Osteocyte (in vitro differentiated cells): ENCODE results near the gene SMYD4. TPM values are rescaled to one million over a fixed set of nuclear protein-coding genes. Genes with fewer than 3 reads are reported as not detected.

Source experiments
- DNase-seq: peaks from one replicate; pipeline ENCODE4 v3.0.0; 2021; ENCODE audit warnings: mixed read lengths; ENCODE audit not compliant: unreplicated experiment; ENCODE audit errors: extremely low spot score
- H3K27ac Mint-ChIP-seq: one replicate; pipeline ENCODE4 v1.8.0; 2021; ENCODE audit warnings: mild to moderate bottlenecking, mixed read lengths; ENCODE audit not compliant: unreplicated experiment
- H3K27me3 Mint-ChIP-seq: one replicate; pipeline ENCODE4 v1.8.0; 2021; ENCODE audit warnings: mixed read lengths; ENCODE audit not compliant: unreplicated experiment
- H3K36me3 Mint-ChIP-seq: one replicate; pipeline ENCODE4 v1.8.0; 2021; ENCODE audit warnings: mixed read lengths; ENCODE audit not compliant: unreplicated experiment
- H3K4me1 Mint-ChIP-seq: one replicate; pipeline ENCODE4 v1.8.0; 2021; ENCODE audit warnings: mixed read lengths; ENCODE audit not compliant: unreplicated experiment
- H3K4me3 Mint-ChIP-seq: one replicate; pipeline ENCODE4 v1.8.0; 2021; ENCODE audit warnings: mild to moderate bottlenecking, moderate library complexity, mixed read lengths; ENCODE audit not compliant: unreplicated experiment
- H3K9me3 Mint-ChIP-seq: one replicate; pipeline ENCODE4 v1.8.0; 2021; ENCODE audit warnings: mixed read lengths; ENCODE audit not compliant: unreplicated experiment
- total RNA-seq: library from RNA; stranded (reverse); gene quantifications from 2 replicates; pipeline ENCODE4 v1.2.1, GENCODE V29; 2021
- TF ChIP-seq, protein P1 (sequence below): fragments of 200-600 bp; sonication (generic); IDR thresholded peaks from 2 replicates; pipeline ENCODE4 v1.5.0; 2021; ENCODE audit warnings: antibody characterized with exemption, mild to moderate bottlenecking, moderate library complexity

Gene SMYD4
- total RNA-seq, 1 donor from 2014 or later = 11.2 TPM

DNA sequence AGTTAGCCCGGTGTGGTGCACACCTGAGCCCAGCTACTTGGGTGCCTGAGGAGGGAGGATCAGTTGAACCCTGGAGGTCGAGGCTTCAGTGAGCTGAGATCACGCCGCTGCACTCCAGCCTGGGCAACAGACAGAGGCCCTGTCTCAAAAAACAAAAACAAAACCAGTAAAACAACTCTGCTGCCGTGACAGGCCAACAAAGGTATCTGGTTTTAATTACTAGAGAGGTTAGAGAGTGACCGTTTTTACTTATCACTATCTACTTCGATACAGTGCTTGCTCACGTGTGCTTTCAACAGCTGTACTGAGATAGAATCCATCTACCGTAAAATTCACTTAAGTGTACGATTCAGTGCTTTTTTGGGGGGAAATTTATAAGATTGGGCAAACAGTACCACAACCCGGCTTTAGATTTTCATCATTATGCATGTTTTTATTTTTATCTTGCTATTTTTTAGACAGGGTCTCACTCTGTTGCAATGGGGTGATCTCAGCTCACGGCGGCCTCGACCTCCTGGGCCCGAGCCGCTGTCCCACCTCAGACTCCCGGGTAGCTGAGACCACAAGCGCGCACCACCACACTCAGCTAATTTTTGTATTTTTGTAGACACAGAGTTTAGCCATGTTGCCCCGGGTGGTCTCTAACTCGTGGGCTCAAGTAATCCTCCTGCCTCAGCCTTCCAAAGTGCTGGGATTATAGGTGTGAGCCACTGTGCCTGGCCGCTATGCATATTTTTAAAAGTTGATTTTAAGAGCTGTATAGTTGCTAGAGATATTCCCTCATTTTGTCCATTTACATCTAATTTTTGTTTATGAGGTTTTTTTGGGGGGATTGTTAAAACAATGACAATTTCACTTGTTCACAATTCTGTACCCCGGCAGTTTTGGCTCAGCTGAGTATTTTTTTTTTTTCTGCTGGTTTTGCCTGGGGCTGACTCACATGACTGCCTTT, 36.9 kb downstream of the SMYD4 start:
- H3K9me3 Mint-ChIP-seq = no peaks in the 10 kb centered on the region
- H3K27me3 Mint-ChIP-seq = no peaks in the 10 kb centered on the region
- no peak overlapping the region for H3K27ac Mint-ChIP-seq

DNA sequence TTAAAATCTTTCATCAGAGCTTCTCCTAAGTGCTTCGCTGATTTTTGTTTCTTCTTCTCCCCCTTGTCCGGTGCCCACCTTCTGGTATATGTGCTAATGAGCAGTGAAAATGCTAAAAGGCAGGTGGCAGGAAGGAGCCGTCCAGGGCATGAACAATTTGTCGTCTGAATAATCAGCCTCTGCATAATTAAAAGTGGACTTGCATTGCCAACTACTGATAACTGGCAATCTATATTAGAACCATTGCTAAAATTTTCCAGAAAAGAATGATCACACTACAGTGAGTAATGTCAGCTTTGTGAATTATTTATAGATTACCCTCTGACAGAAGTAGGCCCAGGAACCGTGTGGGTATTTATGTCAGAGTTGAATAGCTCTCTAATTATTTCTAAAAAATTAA, 39.8 kb downstream of the SMYD4 start:
- Mint-ChIP-seq H3K27me3 (no peaks in the 10 kb centered on the region), H3K9me3 (no peaks in the 10 kb centered on the region), H3K27ac (no peak overlapping the region), H3K4me3 (no peak overlapping the region), H3K36me3 (peaks cover 11% of the 10 kb centered on the region), H3K4me1 (peaks cover 32% of the 10 kb centered on the region)
- no peak for DNase-seq
- TF ChIP-seq, protein P1, sequence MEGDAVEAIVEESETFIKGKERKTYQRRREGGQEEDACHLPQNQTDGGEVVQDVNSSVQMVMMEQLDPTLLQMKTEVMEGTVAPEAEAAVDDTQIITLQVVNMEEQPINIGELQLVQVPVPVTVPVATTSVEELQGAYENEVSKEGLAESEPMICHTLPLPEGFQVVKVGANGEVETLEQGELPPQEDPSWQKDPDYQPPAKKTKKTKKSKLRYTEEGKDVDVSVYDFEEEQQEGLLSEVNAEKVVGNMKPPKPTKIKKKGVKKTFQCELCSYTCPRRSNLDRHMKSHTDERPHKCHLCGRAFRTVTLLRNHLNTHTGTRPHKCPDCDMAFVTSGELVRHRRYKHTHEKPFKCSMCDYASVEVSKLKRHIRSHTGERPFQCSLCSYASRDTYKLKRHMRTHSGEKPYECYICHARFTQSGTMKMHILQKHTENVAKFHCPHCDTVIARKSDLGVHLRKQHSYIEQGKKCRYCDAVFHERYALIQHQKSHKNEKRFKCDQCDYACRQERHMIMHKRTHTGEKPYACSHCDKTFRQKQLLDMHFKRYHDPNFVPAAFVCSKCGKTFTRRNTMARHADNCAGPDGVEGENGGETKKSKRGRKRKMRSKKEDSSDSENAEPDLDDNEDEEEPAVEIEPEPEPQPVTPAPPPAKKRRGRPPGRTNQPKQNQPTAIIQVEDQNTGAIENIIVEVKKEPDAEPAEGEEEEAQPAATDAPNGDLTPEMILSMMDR = no peak

More for the DNA sequence above, 36.9 kb downstream of the SMYD4 start:
- DNase-seq = no peak
- Mint-ChIP-seq H3K4me1 (peaks cover 22% of the 10 kb centered on the region), H3K36me3 (peaks cover 5% of the 10 kb centered on the region), H3K4me3 (no peak overlapping the region)
- TF ChIP-seq, protein P1 = no peak

DNA sequence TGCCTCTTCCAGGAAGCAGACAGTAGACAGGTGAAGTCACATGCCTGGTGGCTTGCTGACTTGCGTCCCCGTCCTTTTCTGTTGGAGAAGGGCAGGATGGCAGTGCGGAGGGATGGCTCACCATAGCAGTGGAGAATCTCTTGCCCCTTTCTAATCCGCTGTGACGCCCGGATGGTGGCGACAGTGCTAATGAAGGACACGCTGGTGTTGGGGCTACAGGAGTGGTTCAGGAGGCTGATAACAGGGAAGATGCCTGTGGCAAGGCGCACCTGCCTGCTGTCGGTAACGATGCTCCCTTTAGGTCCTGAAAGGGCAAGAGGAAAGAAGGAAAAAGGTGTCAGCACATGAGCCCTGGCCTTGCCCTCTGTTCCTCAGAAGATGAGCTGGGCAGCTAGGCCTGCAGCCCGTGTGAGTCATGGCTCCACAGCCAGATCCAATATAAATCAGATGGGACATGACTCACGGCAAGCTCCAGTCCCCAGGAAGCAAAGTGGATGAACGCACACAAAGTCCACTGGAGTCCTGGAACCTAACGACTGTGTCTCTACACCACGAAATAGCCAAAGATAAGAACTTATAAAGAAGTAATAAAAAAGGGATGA, 42.3 kb downstream of the SMYD4 start:
- DNase-seq = peak; percentile 86
- H3K27ac Mint-ChIP-seq = peak overlapping the region; percentile 87
- H3K9me3 Mint-ChIP-seq = no peaks in the 10 kb centered on the region
- H3K36me3 Mint-ChIP-seq = peaks cover 24% of the 10 kb centered on the region
- TF ChIP-seq, protein P1 = no peak
- peaks cover 44% of the 10 kb centered on the region for H3K4me1 Mint-ChIP-seq
- no peaks in the 10 kb centered on the region for H3K27me3 Mint-ChIP-seq
- H3K4me3 Mint-ChIP-seq = no peak overlapping the region

DNA sequence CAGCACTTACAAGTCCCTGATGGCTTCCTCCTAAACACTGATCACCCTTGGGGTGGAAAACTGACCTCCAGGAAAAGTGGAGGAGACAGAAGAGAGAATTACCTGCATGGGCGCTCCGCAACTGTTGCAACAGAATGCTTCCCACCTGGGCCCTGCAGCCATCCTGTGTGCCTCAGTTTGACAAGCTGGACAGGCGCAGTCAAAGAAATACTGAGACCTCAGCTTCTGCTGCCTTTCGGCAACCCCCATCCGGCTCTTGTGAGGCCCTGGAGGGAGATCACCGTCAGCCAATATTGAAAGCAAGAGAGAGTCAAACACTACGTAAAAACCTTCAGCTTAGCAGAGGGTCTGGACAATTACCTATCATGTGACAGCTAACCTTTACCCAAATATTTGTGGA, 43.0 kb downstream of the SMYD4 start:
- TF ChIP-seq, protein P1 = no peak
- H3K9me3 Mint-ChIP-seq = no peaks in the 10 kb centered on the region

DNA sequence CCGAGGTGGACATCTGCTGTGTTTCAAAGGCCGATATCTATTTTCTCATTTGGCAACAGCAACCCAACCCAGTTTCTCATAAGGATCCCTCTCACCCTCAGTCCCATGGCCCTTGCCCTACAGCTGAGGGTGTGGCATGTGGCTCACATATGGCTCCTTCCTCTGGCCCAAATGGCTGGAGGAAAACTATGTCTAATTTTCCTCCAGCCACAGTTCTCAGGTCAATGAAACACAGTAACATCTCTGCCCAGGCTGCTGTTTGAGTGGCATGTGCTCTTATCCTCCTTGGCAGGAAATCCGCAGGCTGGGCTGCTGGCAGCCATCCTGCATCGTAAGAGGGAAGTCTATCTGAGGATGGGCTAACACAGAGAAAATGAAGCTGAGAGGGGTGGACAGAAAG, 43.8 kb downstream of the SMYD4 start:
- H3K4me1 Mint-ChIP-seq = peaks cover 46% of the 10 kb centered on the region
- peaks cover 32% of the 10 kb centered on the region for H3K36me3 Mint-ChIP-seq
- H3K4me3 Mint-ChIP-seq = no peak overlapping the region
- H3K27ac Mint-ChIP-seq = peak overlapping the region; percentile 72
- H3K9me3 Mint-ChIP-seq = no peaks in the 10 kb centered on the region
- no peaks in the 10 kb centered on the region for H3K27me3 Mint-ChIP-seq
- TF ChIP-seq, protein P1 = no peak
- DNase-seq = no peak

More for the DNA sequence above, 43.0 kb downstream of the SMYD4 start:
- Mint-ChIP-seq H3K36me3 (peaks cover 30% of the 10 kb centered on the region), H3K27me3 (no peaks in the 10 kb centered on the region), H3K27ac (peak overlapping the region; percentile 87), H3K4me1 (peaks cover 48% of the 10 kb centered on the region), H3K4me3 (no peak overlapping the region)
- DNase-seq = no peak
